ENCODE measurements around the gene IFNAR1. TPM values are rescaled to one million over a fixed set of nuclear protein-coding genes. Genes with fewer than 3 reads are reported as not detected.

The IFNAR1 gene
- total RNA-seq, 1 experiment from 2014 or later: 20.5 TPM

DNA sequence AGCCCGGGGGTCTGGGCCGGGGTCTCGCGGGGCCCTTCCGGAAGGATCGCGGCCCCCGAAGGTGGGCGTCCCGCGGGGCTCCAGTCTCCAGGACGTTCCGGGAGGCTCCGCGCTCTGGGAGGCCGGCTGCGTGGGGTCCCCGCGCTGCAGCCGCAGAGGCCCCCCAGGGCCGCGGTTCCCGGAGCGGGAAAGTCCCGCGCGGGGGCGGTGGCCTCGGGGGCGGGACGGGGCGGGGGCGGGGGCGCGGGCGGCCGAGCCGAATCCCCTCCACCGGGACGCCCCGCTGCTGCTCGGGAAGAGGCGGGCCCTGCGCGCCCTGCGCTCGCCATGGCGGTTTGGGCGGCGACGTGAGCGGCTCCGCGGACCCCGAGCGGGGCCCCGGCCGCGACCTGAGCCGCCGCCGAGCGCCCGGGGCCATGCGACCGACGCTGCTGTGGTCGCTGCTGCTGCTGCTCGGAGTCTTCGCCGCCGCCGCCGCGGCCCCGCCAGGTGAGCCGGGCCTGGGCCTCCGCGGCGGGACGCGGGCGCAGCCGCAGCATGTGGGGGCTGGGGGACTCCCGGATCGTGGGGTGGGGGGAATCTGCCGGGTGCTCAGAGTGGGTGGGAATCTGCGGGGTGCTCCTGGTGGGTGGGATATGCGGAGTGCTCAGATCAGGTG lies 78.5 kb downstream of the IFNAR1 start, which contains the start of gene IFNGR2:
TSS of gene IFNGR2 (plus strand) at position 286 of the 658 bp plus-strand sequence. CDS start at position 417, 131 bp downstream.
- POLR2A ChIA-PET: no interaction called here
- TF ChIP-seq EZH2 (IDR thresholded peaks at IDR 0.05) (no peak), EZH2phosphoT487 (IDR thresholded peaks at IDR 0.05; ENCODE audit: borderline replicate concordance) (no peak), YY1 (IDR thresholded peaks at IDR 0.05; ENCODE audit: extremely low read depth, insufficient replicate concordance, low read depth, low read length) (peak; percentile 66), TCF7L2 (IDR thresholded peaks at IDR 0.05; ENCODE audit: borderline replicate concordance, extremely low read depth, insufficient read depth, insufficient read length) (no peak), RAD21 (IDR thresholded peaks at IDR 0.05; ENCODE audit: low read depth) (no peak), CBX3 (IDR thresholded peaks at IDR 0.05; ENCODE audit: low read depth) (no peak), ZFX (IDR thresholded peaks at IDR 0.05) (peak; percentile 95), FOSL1 (IDR thresholded peaks at IDR 0.05; ENCODE audit: low read depth) (no peak), SP1 (IDR thresholded peaks at IDR 0.05; ENCODE audit: low read depth) (no peak), ELF1 (IDR thresholded peaks at IDR 0.05; ENCODE audit: borderline replicate concordance, low read depth) (no peak), POLR2A (IDR thresholded peaks at IDR 0.05; ENCODE audit: borderline replicate concordance, extremely low read depth, insufficient read depth, insufficient read length) (peak; percentile 52), JUND (IDR thresholded peaks at IDR 0.05) (no peak), POLR2AphosphoS5 (IDR thresholded peaks at IDR 0.05; ENCODE audit: low read depth, low read length) (peak; percentile 35; the same call in 1 of the 2 replicates), CEBPB (IDR thresholded peaks at IDR 0.05; ENCODE audit: low read depth) (no peak), ZNF274 (IDR thresholded peaks at IDR 0.05; ENCODE audit: low read depth, low read length) (no peak), SRF (IDR thresholded peaks at IDR 0.05; ENCODE audit: low read depth) (no peak), SIN3A (IDR thresholded peaks at IDR 0.05; ENCODE audit: low read depth) (no peak)
- TF ChIP-seq, protein P1, sequence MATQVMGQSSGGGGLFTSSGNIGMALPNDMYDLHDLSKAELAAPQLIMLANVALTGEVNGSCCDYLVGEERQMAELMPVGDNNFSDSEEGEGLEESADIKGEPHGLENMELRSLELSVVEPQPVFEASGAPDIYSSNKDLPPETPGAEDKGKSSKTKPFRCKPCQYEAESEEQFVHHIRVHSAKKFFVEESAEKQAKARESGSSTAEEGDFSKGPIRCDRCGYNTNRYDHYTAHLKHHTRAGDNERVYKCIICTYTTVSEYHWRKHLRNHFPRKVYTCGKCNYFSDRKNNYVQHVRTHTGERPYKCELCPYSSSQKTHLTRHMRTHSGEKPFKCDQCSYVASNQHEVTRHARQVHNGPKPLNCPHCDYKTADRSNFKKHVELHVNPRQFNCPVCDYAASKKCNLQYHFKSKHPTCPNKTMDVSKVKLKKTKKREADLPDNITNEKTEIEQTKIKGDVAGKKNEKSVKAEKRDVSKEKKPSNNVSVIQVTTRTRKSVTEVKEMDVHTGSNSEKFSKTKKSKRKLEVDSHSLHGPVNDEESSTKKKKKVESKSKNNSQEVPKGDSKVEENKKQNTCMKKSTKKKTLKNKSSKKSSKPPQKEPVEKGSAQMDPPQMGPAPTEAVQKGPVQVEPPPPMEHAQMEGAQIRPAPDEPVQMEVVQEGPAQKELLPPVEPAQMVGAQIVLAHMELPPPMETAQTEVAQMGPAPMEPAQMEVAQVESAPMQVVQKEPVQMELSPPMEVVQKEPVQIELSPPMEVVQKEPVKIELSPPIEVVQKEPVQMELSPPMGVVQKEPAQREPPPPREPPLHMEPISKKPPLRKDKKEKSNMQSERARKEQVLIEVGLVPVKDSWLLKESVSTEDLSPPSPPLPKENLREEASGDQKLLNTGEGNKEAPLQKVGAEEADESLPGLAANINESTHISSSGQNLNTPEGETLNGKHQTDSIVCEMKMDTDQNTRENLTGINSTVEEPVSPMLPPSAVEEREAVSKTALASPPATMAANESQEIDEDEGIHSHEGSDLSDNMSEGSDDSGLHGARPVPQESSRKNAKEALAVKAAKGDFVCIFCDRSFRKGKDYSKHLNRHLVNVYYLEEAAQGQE (IDR thresholded peaks at IDR 0.05; ENCODE audit: low read depth): no peak
- TF ChIP-seq, protein P2, sequence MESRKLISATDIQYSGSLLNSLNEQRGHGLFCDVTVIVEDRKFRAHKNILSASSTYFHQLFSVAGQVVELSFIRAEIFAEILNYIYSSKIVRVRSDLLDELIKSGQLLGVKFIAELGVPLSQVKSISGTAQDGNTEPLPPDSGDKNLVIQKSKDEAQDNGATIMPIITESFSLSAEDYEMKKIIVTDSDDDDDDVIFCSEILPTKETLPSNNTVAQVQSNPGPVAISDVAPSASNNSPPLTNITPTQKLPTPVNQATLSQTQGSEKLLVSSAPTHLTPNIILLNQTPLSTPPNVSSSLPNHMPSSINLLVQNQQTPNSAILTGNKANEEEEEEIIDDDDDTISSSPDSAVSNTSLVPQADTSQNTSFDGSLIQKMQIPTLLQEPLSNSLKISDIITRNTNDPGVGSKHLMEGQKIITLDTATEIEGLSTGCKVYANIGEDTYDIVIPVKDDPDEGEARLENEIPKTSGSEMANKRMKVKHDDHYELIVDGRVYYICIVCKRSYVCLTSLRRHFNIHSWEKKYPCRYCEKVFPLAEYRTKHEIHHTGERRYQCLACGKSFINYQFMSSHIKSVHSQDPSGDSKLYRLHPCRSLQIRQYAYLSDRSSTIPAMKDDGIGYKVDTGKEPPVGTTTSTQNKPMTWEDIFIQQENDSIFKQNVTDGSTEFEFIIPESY (IDR thresholded peaks at IDR 0.05; ENCODE audit: extremely low read depth, insufficient replicate concordance, low read length): no peak
- TF ChIP-seq, protein P3, sequence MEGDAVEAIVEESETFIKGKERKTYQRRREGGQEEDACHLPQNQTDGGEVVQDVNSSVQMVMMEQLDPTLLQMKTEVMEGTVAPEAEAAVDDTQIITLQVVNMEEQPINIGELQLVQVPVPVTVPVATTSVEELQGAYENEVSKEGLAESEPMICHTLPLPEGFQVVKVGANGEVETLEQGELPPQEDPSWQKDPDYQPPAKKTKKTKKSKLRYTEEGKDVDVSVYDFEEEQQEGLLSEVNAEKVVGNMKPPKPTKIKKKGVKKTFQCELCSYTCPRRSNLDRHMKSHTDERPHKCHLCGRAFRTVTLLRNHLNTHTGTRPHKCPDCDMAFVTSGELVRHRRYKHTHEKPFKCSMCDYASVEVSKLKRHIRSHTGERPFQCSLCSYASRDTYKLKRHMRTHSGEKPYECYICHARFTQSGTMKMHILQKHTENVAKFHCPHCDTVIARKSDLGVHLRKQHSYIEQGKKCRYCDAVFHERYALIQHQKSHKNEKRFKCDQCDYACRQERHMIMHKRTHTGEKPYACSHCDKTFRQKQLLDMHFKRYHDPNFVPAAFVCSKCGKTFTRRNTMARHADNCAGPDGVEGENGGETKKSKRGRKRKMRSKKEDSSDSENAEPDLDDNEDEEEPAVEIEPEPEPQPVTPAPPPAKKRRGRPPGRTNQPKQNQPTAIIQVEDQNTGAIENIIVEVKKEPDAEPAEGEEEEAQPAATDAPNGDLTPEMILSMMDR (IDR thresholded peaks at IDR 0.05 in 2 of 3, conservative IDR thresholded peaks at IDR 0.05 in 1 of 3; ENCODE audit: borderline replicate concordance in 1 of 3, insufficient read depth in 1 of 3, low read depth in 2 of 3, low read length in 2 of 3): no peak
- TF ChIP-seq, protein P4, sequence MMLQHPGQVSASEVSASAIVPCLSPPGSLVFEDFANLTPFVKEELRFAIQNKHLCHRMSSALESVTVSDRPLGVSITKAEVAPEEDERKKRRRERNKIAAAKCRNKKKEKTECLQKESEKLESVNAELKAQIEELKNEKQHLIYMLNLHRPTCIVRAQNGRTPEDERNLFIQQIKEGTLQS (IDR thresholded peaks at IDR 0.05): no peak

More for the DNA sequence above, 78.5 kb downstream of the IFNAR1 start, which contains the start of gene IFNGR2:
- Histone ChIP-seq H4K20me1 (ENCODE audit: insufficient read depth) (no peaks in the 10 kb centered on the region), H3K4me2 (ENCODE audit: low read length) (peak within 1 kb of the TSS; percentile 97), H3K36me3 (ENCODE audit: control insufficient read depth in 1 of 2, insufficient read depth in 2 of 2, low read length in 2 of 2) (no peaks in the 10 kb centered on the region), H3K9me2 (ENCODE audit: insufficient read depth) (no peaks in the 10 kb centered on the region), H2AFZ (ENCODE audit: low read depth, low read length, poor library complexity, severe bottlenecking) (no peak within 1 kb of the TSS), H3K9me3 (ENCODE audit: control insufficient read depth in 1 of 2, insufficient read depth in 1 of 2, low read depth in 1 of 2, low read length in 2 of 2) (no peaks in the 10 kb centered on the region), H3K9ac (ENCODE audit: low read length) (peak within 1 kb of the TSS; percentile 89), H3K4me3 (replicated peaks in 1 of 2; ENCODE audit: low read depth in 1 of 2, low read length in 2 of 2) (peak within 1 kb of the TSS; percentile 77 to 87), H3K4me1 (ENCODE audit: control insufficient read depth in 1 of 2, insufficient read depth in 2 of 2, low read length in 2 of 2) (peaks cover 35 to 44% of the 10 kb centered on the region in 2 experiments), H3K79me2 (ENCODE audit: insufficient read depth, low read length) (peaks cover 44% of the 10 kb centered on the region), H3K27ac (ENCODE audit: low read depth, low read length) (peak within 1 kb of the TSS; percentile 92), H3K27me3 (ENCODE audit: insufficient read depth, low read length) (no peaks in the 10 kb centered on the region)
- DNase-seq (ENCODE audit: low read depth, low spot score) (no peak), ATAC-seq (peak; percentile 48)
- ChIA-PET CTCF (no interaction called here), RAD21 (ENCODE audit: low non-redundant PET in 1 of 2, low total read pairs in 2 of 2, uncharacterized antibody in 2 of 2, unreplicated experiment in 2 of 2) (no interaction called here)
- intact Hi-C loops (cut with micrococcal nuclease): no loop called here
- BruUV-seq (replicated peaks): no TSS peak
